HG02970 (cell line): ENCODE measurements around the gene CEP85.

ENCODE experiments used
- ATAC-seq: cut with Tn5 transposase; IDR thresholded peaks from one replicate; pipeline ENCODE4 v1.9.1; 2021; ENCODE audit warnings: mild to moderate bottlenecking, moderate library complexity, moderate number of reproducible peaks; ENCODE audit not compliant: unreplicated experiment, low FRiP score

Gene CEP85, protein sequence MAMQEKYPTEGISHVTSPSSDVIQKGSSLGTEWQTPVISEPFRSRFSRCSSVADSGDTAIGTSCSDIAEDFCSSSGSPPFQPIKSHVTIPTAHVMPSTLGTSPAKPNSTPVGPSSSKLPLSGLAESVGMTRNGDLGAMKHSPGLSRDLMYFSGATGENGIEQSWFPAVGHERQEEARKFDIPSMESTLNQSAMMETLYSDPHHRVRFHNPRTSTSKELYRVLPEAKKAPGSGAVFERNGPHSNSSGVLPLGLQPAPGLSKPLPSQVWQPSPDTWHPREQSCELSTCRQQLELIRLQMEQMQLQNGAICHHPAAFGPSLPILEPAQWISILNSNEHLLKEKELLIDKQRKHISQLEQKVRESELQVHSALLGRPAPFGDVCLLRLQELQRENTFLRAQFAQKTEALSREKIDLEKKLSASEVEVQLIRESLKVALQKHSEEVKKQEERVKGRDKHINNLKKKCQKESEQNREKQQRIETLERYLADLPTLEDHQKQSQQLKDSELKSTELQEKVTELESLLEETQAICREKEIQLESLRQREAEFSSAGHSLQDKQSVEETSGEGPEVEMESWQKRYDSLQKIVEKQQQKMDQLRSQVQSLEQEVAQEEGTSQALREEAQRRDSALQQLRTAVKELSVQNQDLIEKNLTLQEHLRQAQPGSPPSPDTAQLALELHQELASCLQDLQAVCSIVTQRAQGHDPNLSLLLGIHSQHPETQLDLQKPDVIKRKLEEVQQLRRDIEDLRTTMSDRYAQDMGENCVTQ

GRCh38 chr1:26233903-26234643, at the start of gene CEP85:
TSS of gene CEP85 (plus strand) at chr1:26234200. CDS start at chr1:26239784, 5,584 bp downstream.
- peak; percentile 92 for ATAC-seq

GRCh38 chr1:26184883-26185282, 49.1 kb upstream of the CEP85 start:
- no peak for ATAC-seq

GRCh38 chr1:26187882-26188281, 46.1 kb upstream of the CEP85 start:
- no peak for ATAC-seq

GRCh38 chr1:26188477-26188876, 45.5 kb upstream of the CEP85 start:
- ATAC-seq, result no peak

DNA sequence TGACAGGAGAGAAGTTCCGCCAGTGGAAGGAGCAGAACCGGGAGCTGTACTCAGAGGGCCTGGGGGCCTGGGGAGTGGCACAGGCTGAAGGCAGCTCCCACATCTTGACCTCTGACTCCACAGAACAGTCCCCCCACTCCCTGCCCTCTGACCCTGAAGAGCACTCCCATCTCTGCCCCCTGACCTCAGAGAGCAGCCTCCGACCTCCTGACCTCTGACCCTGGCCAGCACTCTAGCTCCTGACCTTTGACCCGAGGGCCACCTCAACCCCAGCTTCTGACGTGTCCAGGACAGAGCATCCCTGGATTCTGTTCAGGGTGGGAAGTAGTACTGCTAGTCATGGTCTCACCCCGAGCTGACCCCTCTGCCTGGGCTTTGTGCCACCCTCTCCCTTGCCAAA, 44.7 kb upstream of the CEP85 start:
- ATAC-seq, result no peak

DNA sequence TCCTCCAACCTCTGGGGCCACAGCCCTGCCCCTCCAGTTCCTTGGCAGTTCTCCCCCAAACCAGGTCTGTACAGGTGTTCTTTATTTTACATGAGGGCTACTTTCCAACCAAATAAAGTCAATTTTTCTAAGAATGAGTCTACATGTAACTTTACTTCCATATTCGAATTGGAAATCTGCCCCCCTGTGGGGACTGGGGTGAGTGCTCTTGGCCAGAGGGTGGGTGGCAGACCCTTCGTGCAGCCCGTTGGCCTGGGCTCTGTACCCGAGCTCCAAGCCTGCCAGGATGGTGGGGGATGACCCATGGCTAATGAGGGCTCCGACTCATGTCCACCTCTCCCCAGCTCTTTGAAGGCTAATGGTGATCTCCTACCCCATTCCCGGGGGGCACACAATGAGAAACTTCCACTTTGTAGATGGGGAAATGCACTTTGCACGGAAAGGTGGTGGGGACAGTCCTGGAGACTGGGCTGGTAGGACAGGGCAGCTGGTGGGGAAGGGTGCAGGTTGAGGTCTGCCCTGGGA, 44.2 kb upstream of the CEP85 start:
- no peak for ATAC-seq

DNA sequence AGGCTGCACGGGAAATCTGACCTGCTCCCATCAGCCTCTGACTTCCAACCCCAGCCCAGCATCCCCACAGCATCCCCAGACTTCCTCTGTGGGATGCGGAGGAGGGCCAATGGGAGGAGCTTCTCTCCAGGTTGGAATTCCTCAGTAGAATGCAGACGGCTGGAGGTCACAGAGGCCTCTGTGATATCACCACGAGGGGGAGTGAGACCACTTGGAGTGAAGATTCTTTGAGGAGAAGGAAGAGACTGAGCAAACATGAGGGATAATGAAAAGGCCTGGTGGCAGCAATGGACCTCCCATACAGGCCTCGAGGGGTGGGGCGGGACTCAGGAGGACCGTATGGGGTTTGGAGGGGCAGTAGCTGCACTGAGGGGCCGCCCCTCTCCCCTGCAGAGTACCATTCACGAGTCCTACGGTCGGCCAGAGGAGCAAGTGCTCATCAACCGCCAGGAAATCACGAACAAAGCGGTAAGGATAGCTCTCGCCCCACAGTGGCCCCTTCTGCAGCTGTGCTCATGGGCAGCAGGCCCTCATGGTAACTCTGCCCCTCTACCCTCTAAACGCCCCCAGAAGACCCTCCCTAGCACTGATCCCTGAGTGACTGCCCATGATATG, 43.5 kb upstream of the CEP85 start, which contains the start of gene CATSPER4:
CATSPER4 (plus strand) TSS at position 230 of the 615 bp plus-strand sequence; CDS start at position 256, 26 bp downstream.
- ATAC-seq, result no peak

DNA sequence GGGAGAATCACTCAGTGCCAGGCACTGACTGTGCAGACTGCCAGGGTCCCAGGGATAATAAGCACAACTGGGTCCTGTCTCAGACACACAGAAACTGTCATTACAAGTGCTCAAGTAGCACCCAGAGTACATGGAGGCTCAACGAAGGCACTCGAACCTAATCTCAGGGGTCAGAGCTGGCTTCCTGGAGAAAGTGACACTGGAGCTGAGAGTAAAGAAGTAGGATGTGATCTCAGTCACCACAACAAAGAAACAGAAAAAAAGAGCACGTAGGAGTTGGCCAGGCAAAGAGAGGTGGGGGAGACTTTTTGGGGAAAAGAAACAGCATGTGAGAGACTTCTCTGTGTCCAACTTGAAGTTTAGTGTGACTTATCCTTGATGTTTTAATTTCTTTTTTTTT, 42.3 kb upstream of the CEP85 start:
- ATAC-seq, result no peak

GRCh38 chr1:26195805-26196204, 38.2 kb upstream of the CEP85 start:
- no peak for ATAC-seq

DNA sequence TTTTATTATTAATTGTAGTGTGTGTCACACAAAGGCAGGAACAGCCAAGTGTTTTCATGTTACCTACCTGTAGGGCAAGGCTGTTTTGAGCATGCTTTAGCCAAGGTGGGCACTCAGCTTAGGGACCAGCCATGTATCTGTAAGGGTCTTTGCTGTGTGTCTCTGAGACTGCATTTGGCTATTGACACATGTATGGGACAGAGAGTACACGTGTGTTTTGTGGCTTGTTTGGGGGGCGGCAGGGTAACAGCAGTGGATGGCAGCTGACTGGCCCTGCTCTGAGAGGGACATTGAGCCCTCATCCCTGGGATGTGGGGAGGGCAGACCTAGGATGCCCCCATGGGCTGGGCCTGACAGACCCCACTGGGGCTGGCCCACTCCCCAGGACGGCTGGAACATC, 36.7 kb upstream of the CEP85 start:
- ATAC-seq, result no peak

DNA sequence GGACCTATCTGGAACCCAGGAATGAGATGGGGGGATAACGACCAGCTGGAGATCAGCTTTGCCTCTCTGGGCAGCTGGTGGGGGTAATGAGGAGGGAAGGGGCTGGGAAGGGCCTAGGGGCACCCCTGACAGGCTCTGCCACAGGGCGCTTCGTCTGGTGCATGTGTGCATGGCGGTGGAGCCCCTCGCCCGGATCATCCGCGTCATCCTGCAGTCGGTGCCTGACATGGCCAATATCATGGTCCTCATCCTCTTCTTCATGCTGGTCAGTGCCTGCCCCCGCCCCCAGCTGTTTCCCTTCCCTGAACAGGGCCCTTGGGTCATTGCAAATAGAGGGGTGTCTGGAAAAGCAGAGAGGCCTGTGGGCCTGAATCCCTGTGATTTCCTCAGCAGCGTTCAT, 36.2 kb upstream of the CEP85 start:
- ATAC-seq, result no peak

DNA sequence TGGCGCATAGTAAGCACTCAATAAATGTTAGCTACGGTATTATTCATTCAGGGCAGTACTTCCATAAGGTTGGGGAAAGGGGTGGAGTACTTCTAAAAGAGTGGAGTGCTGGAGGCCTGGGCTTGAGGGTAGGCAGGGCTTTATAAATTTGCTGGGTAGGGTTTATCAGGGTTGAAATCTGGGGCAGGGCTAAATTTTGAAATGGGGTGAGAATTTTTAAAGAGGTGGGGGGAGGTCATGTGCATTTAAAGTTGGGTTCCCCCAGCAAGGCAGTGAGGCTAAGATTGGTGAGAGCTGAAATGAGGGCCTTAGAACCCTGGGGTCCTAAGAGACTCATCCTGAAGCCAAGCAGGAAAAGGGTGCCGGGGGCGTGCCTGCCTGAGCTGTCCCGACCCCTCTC, 33.6 kb upstream of the CEP85 start:
- ATAC-seq, result no peak

DNA sequence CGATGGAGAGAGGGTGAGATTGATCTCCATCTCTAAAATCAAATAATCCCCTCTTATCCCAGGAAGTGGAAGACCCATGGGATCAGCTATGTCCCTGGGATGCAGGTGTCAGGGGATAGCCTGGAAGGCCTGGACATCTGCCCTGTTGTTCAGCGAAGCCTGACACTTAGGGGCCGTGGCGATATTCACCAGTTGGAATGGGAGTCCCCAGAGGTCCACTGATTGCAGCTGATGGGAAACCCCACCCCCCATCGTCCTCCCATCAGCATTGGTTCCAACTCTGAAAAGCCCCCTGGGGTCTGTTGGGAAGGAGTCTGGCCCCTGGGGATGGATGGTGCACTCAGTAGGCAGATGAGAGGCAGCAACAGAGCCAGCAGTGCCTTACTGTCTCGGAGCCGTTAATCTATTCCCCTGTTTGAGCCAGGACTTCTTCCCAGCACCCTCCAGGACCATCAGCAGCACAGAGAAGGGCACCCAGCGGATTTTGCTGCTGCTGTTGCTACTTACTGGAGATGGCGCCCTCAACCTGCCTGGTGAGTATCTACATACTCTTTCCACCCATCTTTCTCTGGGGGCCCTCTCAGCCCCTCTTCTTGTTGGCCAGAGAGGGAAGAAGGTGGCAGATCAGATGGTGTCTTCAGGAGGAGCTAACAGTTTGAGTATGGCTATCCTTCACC, 30.2 kb upstream of the CEP85 start:
- no peak for ATAC-seq

DNA sequence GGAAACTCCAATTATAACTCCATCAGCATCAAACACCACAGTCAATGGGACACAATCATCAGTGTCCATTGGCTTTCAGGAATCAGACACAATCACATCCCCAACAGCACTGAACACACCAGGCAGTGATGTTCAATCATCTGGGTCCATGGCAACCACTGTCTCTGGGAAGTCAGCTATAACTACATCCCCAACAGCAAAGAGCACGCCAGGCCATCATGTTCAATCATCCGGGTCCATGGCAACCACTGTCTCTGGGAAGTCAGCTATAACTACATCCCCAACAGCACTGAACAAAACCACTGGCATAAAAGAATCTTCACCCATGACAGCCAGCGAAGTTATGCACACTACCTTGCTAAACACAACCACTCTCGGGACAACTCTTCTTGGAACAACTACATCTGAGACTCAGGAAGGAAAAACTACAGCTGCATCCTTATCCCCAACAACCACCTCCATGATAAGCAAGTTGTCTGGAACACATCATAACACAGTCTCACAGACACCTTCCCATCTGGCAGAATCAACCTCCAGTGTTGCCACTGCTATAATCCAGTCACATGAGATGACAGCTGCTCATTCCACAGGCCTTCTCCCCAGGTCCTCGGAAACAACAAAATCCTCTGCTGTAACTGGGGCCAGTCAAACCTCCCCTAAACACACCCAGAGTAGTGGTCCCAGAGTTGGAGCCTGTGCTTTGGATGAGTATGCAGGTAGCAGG, 23.7 kb upstream of the CEP85 start:
- no peak for ATAC-seq

GRCh38 chr1:26212726-26213125, 21.3 kb upstream of the CEP85 start:
- no peak for ATAC-seq

DNA sequence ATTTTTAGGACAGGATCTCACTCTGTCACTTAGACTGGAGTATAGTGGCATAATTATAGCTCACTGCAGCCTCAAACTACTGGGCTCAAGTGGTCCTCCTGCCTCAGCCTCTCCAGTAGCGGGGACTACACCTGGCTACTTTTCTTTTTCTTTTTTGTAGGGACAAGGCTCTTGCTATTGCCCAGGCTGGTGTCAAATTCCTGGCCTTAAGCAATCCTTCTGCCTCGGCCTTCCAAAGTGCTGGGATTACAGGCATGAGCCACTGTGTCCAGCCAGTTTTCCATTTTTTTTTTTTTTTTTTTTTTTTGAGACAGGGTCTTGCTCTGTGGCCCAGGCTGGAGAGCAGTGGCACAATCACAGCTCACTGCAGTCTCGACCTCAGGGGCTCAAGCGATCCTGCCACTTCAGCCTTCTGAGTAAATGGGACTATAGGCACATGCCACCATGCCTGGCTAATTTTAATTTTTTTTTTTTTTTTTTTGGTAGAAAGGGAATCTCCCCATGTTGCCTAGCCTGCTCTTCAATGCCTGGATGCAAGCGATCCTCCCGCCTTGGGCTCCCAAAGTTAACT, 20.6 kb upstream of the CEP85 start:
- ATAC-seq, result no peak

DNA sequence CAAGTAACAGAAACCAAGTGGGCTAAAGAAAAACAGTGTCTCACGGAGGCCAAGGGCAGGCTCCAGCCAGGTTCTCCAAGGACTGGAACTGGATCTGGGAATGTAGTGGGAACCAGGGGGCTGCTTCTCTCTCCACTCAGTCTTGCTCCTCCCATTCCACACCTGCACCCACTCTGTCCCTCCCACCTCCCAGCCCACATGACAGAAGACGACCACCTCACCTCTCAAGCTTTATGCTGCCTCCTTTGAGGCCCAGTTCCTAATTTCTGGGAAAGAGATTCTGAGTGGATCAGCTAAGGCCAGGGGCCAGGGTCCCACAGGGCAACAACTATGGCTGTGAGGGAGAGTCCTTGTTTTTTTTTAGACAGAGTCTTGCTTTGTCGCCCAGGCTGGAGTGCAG, 18.8 kb upstream of the CEP85 start:
- no peak for ATAC-seq

- ATAC-seq, result no peak
Measured at GRCh38 chr1:26218906-26219494, 15.0 kb upstream of the CEP85 start.
